ENCODE data around the gene RAP1GDS1. TPM values are rescaled to one million over a fixed set of nuclear protein-coding genes. Genes with fewer than 3 reads are reported as not detected.

RAP1GDS1 gene
- total RNA-seq, 2 experiments from 2014 or later = 22.3 to 25.2 TPM

DNA sequence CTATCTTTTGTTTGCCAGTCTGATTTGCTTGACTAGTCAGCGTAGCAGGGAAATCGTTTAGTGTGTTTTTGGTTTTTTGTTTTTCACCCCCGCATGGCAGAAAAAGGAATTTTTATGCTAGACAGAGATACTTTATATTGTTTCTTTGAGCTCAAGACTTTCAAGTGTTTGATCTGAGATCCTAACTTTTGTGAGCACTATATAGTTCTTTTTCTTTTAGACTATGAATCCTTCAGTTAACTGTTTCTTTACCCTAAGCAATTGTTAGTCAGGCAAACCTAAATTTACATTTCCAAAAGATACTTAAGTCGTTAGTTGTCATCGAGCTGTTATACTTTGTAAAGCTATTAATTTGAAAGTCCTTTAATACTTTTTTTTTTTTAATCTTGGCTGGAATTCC lies 73.3 kb downstream of the RAP1GDS1 start:
- Mint-ChIP-seq H3K4me1 (ENCODE audit: low read depth) (no peaks in the 10 kb centered on the region), H3K27me3 (no peaks in the 10 kb centered on the region), H3K27ac (no peak overlapping the region), H3K9me3 (peaks cover 6% of the 10 kb centered on the region), H3K4me3 (no peak overlapping the region), H3K36me3 (ENCODE audit: low read depth) (peaks cover 81% of the 10 kb centered on the region)
- no peak for ATAC-seq (ENCODE audit: poor library complexity)
- POLR2A ChIA-PET = interaction anchor here (0.7 kb wide), 1 partner anchor 327 kb away, joined by 3 read pairs; no protein-coding TSS in a partner anchor
- H3K36me3 ChIP-seq (ENCODE audit: insufficient read depth, low read length) = no peaks in the 10 kb centered on the region
- H3K27me3 ChIP-seq (ENCODE audit: control insufficient read depth in 1 of 2, insufficient read depth in 2 of 2, low read length in 2 of 2) = no peaks in the 10 kb centered on the region
- no peak for DNase-seq
- no peak overlapping the region for H3K4me3 ChIP-seq (ENCODE audit: low read length)
- no peak overlapping the region for H3K27ac ChIP-seq (ENCODE audit: low read depth in 1 of 2, low read length in 2 of 2)
- peaks cover 16 to 21% of the 10 kb centered on the region in 2 experiments for H3K9me3 ChIP-seq (ENCODE audit: control insufficient read depth in 1 of 2, insufficient read depth in 1 of 2, low read length in 2 of 2)
- intact Hi-C loops (cut with DNase I, micrococcal nuclease) = no loop called here
- TF ChIP-seq, protein P1, sequence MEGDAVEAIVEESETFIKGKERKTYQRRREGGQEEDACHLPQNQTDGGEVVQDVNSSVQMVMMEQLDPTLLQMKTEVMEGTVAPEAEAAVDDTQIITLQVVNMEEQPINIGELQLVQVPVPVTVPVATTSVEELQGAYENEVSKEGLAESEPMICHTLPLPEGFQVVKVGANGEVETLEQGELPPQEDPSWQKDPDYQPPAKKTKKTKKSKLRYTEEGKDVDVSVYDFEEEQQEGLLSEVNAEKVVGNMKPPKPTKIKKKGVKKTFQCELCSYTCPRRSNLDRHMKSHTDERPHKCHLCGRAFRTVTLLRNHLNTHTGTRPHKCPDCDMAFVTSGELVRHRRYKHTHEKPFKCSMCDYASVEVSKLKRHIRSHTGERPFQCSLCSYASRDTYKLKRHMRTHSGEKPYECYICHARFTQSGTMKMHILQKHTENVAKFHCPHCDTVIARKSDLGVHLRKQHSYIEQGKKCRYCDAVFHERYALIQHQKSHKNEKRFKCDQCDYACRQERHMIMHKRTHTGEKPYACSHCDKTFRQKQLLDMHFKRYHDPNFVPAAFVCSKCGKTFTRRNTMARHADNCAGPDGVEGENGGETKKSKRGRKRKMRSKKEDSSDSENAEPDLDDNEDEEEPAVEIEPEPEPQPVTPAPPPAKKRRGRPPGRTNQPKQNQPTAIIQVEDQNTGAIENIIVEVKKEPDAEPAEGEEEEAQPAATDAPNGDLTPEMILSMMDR (IDR thresholded peaks at IDR 0.05) = no peak
- H3K4me1 ChIP-seq (ENCODE audit: insufficient read depth, low read length) = no peaks in the 10 kb centered on the region
- CTCF ChIA-PET = interaction anchor here (1.2 kb wide), 1 partner anchor 16 kb away, joined by 4 read pairs; no protein-coding TSS in a partner anchor

GRCh38 chr4:98338761-98339438 lies 77.7 kb downstream of the RAP1GDS1 start:
- peaks cover 86% of the 10 kb centered on the region for H3K36me3 Mint-ChIP-seq (ENCODE audit: low read depth)
- no peaks in the 10 kb centered on the region for H3K27me3 Mint-ChIP-seq
- Histone ChIP-seq H3K4me3 (ENCODE audit: low read length) (no peak overlapping the region), H3K4me1 (ENCODE audit: insufficient read depth, low read length) (no peaks in the 10 kb centered on the region), H3K27me3 (ENCODE audit: control insufficient read depth in 1 of 2, insufficient read depth in 2 of 2, low read length in 2 of 2) (no peaks in the 10 kb centered on the region), H3K9me3 (ENCODE audit: control insufficient read depth in 1 of 2, insufficient read depth in 1 of 2, low read length in 2 of 2) (peaks cover 0 to 5% of the 10 kb centered on the region in 2 experiments), H3K36me3 (ENCODE audit: insufficient read depth, low read length) (peaks cover 5% of the 10 kb centered on the region), H3K27ac (ENCODE audit: low read depth in 1 of 2, low read length in 2 of 2) (no peak overlapping the region)
- H3K4me3 Mint-ChIP-seq = no peak overlapping the region
- intact Hi-C loops (cut with DNase I, micrococcal nuclease) = no loop called here
- H3K9me3 Mint-ChIP-seq = no peaks in the 10 kb centered on the region
- POLR2A ChIA-PET = no interaction called here
- DNase-seq (no peak), ATAC-seq (ENCODE audit: poor library complexity) (no peak)
- TF ChIP-seq, protein P1 (IDR thresholded peaks at IDR 0.05) = no peak
- no peak overlapping the region for H3K27ac Mint-ChIP-seq
- H3K4me1 Mint-ChIP-seq (ENCODE audit: low read depth) = no peaks in the 10 kb centered on the region
- CTCF ChIA-PET = no interaction called here

DNA sequence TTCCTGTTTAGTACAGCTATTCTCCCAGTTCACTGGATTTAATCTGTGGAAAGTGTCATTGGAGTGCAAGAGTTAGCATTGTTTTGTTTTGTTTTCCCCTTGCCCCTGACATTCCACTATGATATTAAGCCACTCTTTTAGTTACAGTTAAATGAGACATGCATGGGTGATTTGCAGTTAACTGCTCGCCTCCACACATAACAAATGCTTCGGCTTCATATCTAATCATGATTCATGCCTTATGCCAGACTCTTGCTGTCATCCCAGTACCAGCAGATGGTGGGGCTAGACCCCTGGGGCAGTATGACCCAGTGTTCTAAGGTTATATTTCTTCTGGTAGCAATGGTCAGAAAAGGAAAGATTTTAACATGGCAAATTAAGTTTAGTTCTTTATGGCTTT lies 80.1 kb downstream of the RAP1GDS1 start:
- CTCF ChIA-PET = no interaction called here
- no peaks in the 10 kb centered on the region for H3K4me1 Mint-ChIP-seq (ENCODE audit: low read depth)
- no peak overlapping the region for H3K4me3 Mint-ChIP-seq
- H3K9me3 ChIP-seq (ENCODE audit: control insufficient read depth in 1 of 2, insufficient read depth in 1 of 2, low read length in 2 of 2) = no peaks in the 10 kb centered on the region
- POLR2A ChIA-PET = no interaction called here
- DNase-seq (no peak), ATAC-seq (ENCODE audit: poor library complexity) (no peak)
- H3K36me3 ChIP-seq (ENCODE audit: insufficient read depth, low read length) = peaks cover 17% of the 10 kb centered on the region
- no peak overlapping the region for H3K27ac Mint-ChIP-seq
- H3K27ac ChIP-seq (ENCODE audit: low read depth in 1 of 2, low read length in 2 of 2) = no peak overlapping the region
- H3K27me3 Mint-ChIP-seq = no peaks in the 10 kb centered on the region
- H3K4me3 ChIP-seq (ENCODE audit: low read length) = no peak overlapping the region
- TF ChIP-seq, protein P1 (IDR thresholded peaks at IDR 0.05) = no peak
- intact Hi-C loops (cut with DNase I, micrococcal nuclease) = no loop called here
- H3K27me3 ChIP-seq (ENCODE audit: control insufficient read depth in 1 of 2, insufficient read depth in 2 of 2, low read length in 2 of 2) = no peaks in the 10 kb centered on the region
- H3K9me3 Mint-ChIP-seq = no peaks in the 10 kb centered on the region
- H3K36me3 Mint-ChIP-seq (ENCODE audit: low read depth) = peaks cover 87% of the 10 kb centered on the region
- H3K4me1 ChIP-seq (ENCODE audit: insufficient read depth, low read length) = no peaks in the 10 kb centered on the region

Measured in CD4-positive, alpha-beta T cell (primary cell).